ENCODE data around the gene KCNQ1. TPM values are rescaled to one million over a fixed set of nuclear protein-coding genes. Genes with fewer than 3 reads are reported as not detected.

Gene KCNQ1
- total RNA-seq, 1 experiment from 2014 or later: 2.5 TPM

DNA sequence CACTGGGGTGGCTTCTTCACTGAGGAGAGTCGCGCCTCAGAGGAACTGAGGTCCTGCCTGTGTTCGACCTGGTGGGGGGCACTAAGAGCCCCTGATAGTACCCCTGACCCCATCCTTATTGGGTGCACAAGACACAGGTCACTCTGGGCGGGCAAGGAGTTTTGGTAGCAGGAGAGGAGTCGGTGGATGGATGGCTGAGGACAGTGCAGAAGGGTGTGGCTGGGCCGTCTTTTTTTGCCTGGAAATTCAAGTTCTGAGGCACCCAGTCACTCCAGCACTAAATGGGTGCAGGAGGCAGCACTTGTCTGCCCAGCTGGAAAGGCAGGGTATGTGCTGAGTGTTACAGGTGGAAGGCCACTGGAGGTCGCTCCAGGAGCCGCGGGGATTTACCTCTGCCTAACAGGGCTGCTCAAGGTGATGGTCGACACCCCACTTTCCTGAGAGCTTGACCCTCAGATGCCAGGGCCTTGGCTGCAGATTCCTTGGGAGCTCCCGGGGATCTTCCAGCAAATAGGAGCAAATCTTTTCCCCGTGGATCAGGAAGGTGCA lies 43.3 kb upstream of the KCNQ1 start:
- peaks cover 5% of the 10 kb centered on the region; the same call in 1 of the 2 replicates for H3K4me1 Mint-ChIP-seq
- ATAC-seq (no peak), DNase-seq (ENCODE audit: low spot score) (no peak)
- peaks cover 15% of the 10 kb centered on the region for H3K36me3 Mint-ChIP-seq
- no peaks in the 10 kb centered on the region for H3K27me3 Mint-ChIP-seq (ENCODE audit: low read depth)
- no peaks in the 10 kb centered on the region for H3K9me3 Mint-ChIP-seq
- TF ChIP-seq, protein P1, sequence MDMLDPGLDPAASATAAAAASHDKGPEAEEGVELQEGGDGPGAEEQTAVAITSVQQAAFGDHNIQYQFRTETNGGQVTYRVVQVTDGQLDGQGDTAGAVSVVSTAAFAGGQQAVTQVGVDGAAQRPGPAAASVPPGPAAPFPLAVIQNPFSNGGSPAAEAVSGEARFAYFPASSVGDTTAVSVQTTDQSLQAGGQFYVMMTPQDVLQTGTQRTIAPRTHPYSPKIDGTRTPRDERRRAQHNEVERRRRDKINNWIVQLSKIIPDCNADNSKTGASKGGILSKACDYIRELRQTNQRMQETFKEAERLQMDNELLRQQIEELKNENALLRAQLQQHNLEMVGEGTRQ (CRISPR knock-in tag; IDR thresholded peaks at IDR 0.05): no peak
- TF ChIP-seq ZNF263 (CRISPR knock-in tag; IDR thresholded peaks at IDR 0.05; ENCODE audit: low read depth): no peak
- TF ChIP-seq, protein P2, sequence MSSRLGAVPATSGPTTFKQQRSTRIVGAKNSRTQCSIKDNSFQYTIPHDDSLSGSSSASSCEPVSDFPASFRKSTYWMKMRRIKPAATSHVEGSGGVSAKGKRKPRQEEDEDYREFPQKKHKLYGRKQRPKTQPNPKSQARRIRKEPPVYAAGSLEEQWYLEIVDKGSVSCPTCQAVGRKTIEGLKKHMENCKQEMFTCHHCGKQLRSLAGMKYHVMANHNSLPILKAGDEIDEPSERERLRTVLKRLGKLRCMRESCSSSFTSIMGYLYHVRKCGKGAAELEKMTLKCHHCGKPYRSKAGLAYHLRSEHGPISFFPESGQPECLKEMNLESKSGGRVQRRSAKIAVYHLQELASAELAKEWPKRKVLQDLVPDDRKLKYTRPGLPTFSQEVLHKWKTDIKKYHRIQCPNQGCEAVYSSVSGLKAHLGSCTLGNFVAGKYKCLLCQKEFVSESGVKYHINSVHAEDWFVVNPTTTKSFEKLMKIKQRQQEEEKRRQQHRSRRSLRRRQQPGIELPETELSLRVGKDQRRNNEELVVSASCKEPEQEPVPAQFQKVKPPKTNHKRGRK (CRISPR knock-in tag; IDR thresholded peaks at IDR 0.05; ENCODE audit: borderline replicate concordance): no peak
- POLR2A ChIA-PET: interaction anchor here (0.9 to 2.3 kb wide), 4 partner anchors 14 to 96 kb away, joined by 3 to 7 read pairs (median 4); no protein-coding TSS in a partner anchor
- CTCF ChIA-PET: interaction anchor here (1.4 to 7.7 kb wide), 5 partner anchors 8 to 490 kb away, joined by 4 to 81 read pairs (median 8); no protein-coding TSS in a partner anchor
- H3K4me3 Mint-ChIP-seq: peak overlapping the region; percentile 83
- 0 out of 2 replicates have a peak overlapping the region, but pooled peaks have one; percentile 63 for H3K27ac Mint-ChIP-seq

DNA sequence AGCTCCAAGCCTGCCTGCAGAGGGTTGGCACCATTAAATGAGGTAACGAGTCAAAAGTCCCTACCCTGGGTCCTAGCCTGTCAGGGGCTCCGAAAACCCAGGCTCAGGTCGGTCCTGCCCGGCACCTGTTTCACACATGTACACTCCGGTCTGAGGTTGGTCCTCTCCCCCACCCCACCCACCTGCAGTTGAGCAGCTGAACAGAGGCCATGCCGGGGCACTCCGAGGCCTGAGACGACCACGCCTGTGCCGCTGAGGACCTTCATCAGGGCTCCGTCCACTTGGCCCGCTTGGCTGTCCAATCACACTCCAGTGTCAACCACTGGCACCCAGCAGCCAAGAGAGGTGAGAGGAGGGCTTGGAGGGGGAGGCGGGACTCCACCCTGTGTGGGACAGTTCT lies 42.7 kb upstream of the KCNQ1 start:
- DNase-seq (ENCODE audit: low spot score): no peak
- Mint-ChIP-seq H3K27me3 (ENCODE audit: low read depth) (no peaks in the 10 kb centered on the region), H3K4me1 (peaks cover 5% of the 10 kb centered on the region; the same call in 1 of the 2 replicates), H3K4me3 (peak overlapping the region; percentile 83), H3K27ac (no peak overlapping the region), H3K9me3 (no peaks in the 10 kb centered on the region), H3K36me3 (peaks cover 10% of the 10 kb centered on the region; the same call in 1 of the 2 replicates)
- ATAC-seq: no peak
- ChIA-PET POLR2A (no interaction called here), CTCF (interaction anchor here (1.4 to 7.7 kb wide), 4 partner anchors 15 to 489 kb away, joined by 4 to 81 read pairs (median 33); no protein-coding TSS in a partner anchor)
- TF ChIP-seq JAZF1 (CRISPR knock-in tag; IDR thresholded peaks at IDR 0.05) (no peak), SMAD4 (CRISPR knock-in tag; IDR thresholded peaks at IDR 0.05) (no peak), ZNF138 (CRISPR knock-in tag; conservative IDR thresholded peaks at IDR 0.05) (no peak)
- TF ChIP-seq, protein P3, sequence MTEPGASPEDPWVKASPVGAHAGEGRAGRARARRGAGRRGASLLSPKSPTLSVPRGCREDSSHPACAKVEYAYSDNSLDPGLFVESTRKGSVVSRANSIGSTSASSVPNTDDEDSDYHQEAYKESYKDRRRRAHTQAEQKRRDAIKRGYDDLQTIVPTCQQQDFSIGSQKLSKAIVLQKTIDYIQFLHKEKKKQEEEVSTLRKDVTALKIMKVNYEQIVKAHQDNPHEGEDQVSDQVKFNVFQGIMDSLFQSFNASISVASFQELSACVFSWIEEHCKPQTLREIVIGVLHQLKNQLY (CRISPR knock-in tag; IDR thresholded peaks at IDR 0.05): no peak
- TF ChIP-seq, protein P4, sequence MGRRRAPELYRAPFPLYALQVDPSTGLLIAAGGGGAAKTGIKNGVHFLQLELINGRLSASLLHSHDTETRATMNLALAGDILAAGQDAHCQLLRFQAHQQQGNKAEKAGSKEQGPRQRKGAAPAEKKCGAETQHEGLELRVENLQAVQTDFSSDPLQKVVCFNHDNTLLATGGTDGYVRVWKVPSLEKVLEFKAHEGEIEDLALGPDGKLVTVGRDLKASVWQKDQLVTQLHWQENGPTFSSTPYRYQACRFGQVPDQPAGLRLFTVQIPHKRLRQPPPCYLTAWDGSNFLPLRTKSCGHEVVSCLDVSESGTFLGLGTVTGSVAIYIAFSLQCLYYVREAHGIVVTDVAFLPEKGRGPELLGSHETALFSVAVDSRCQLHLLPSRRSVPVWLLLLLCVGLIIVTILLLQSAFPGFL (CRISPR knock-in tag; IDR thresholded peaks at IDR 0.05; ENCODE audit: borderline replicate concordance): no peak

DNA sequence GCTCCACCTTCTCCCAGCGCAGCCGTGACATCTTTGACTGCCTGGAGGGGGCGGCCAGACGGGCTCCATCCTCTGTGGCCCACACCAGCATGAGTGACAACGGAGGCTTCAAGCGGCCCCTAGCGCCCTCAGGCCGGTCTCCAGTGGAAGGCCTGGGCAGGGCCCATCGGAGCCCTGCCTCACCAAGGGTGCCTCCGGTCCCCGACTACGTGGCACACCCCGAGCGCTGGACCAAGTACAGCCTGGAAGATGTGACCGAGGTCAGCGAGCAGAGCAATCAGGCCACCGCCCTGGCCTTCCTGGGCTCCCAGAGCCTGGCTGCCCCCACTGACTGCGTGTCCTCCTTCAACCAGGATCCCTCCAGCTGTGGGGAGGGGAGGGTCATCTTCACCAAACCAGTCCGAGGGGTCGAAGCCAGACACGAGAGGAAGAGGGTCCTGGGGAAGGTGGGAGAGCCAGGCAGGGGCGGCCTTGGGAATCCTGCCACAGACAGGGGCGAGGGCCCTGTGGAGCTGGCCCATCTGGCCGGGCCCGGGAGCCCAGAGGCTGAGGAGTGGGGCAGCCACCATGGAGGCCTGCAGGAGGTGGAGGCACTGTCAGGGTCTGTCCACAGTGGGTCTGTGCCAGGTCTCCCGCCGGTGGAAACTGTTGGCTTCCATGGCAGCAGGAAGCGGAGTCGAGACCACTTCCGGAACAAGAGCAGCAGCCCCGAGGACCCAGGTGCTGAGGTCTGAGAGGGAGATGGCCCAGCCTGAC lies 41.7 kb upstream of the KCNQ1 start:
- Mint-ChIP-seq H3K27me3 (ENCODE audit: low read depth) (no peaks in the 10 kb centered on the region), H3K27ac (no peak overlapping the region), H3K4me1 (peaks cover 5% of the 10 kb centered on the region; the same call in 1 of the 2 replicates), H3K4me3 (peak overlapping the region; percentile 45), H3K9me3 (no peaks in the 10 kb centered on the region), H3K36me3 (peaks cover 7% of the 10 kb centered on the region; the same call in 1 of the 2 replicates)
- ChIA-PET CTCF (interaction anchor here (1.4 to 7.7 kb wide), 3 partner anchors 14 to 98 kb away, joined by 4 to 81 read pairs (median 62); no protein-coding TSS in a partner anchor), POLR2A (no interaction called here)
- no peak for DNase-seq (ENCODE audit: low spot score)
- ATAC-seq: no peak
- TF ChIP-seq CREM (CRISPR knock-in tag; IDR thresholded peaks at IDR 0.05) (no peak), SOX15 (CRISPR knock-in tag; IDR thresholded peaks at IDR 0.05) (no peak), ELF4 (CRISPR knock-in tag; IDR thresholded peaks at IDR 0.05; ENCODE audit: low read depth) (no peak), ETV6 (CRISPR knock-in tag; IDR thresholded peaks at IDR 0.05) (no peak), NFYB (CRISPR knock-in tag; conservative IDR thresholded peaks at IDR 0.05; ENCODE audit: low read depth) (no peak), ZNF219 (CRISPR knock-in tag; IDR thresholded peaks at IDR 0.05; ENCODE audit: borderline replicate concordance) (no peak), TP53 (CRISPR knock-in tag; IDR thresholded peaks at IDR 0.05) (no peak), SMAD3 (CRISPR knock-in tag; IDR thresholded peaks at IDR 0.05; ENCODE audit: borderline replicate concordance) (no peak)

Data from WTC11 (cell line).